PFSK-1 (cell line): ENCODE results near the gene NAPSA.

ENCODE experiments used
- FOXP2 ChIP-seq: optimal IDR thresholded peaks from 2 replicates; pipeline ENCODE3; 2011; ENCODE audit warnings: borderline replicate concordance, control low read depth, inconsistent platforms; ENCODE audit not compliant: insufficient read depth; ENCODE audit errors: extremely low read length, extremely low read depth
- POLR2AphosphoS5 ChIP-seq: IDR thresholded peaks from 2 replicates; pipeline ENCODE4 v1.6.1; 2012; ENCODE audit warnings: low read depth, mild to moderate bottlenecking, control low read depth, low read length, moderate library complexity
- SIN3A ChIP-seq: IDR thresholded peaks from 2 replicates; pipeline ENCODE4 v1.6.1; 2012; ENCODE audit warnings: mild to moderate bottlenecking, low read length, moderate library complexity, borderline replicate concordance; ENCODE audit not compliant: insufficient read depth
- TAF1 ChIP-seq: IDR thresholded peaks from 2 replicates; pipeline ENCODE4 v1.6.1; 2012; ENCODE audit warnings: low read length, control low read depth, borderline replicate concordance; ENCODE audit not compliant: insufficient read depth
- TF ChIP-seq, protein P1 (sequence below), 2 experiments: IDR thresholded peaks; 2 replicates each; pipeline versions ENCODE4 v1.6.1 to v1.8.0; 2011 to 2012; ENCODE audit warnings: low read depth in 2 of 2, low read length in 2 of 2, control low read depth in 1 of 2, inconsistent platforms in 1 of 2, mild to moderate bottlenecking in 1 of 2, moderate library complexity in 1 of 2; ENCODE audit not compliant: insufficient read depth in 1 of 2

DNA sequence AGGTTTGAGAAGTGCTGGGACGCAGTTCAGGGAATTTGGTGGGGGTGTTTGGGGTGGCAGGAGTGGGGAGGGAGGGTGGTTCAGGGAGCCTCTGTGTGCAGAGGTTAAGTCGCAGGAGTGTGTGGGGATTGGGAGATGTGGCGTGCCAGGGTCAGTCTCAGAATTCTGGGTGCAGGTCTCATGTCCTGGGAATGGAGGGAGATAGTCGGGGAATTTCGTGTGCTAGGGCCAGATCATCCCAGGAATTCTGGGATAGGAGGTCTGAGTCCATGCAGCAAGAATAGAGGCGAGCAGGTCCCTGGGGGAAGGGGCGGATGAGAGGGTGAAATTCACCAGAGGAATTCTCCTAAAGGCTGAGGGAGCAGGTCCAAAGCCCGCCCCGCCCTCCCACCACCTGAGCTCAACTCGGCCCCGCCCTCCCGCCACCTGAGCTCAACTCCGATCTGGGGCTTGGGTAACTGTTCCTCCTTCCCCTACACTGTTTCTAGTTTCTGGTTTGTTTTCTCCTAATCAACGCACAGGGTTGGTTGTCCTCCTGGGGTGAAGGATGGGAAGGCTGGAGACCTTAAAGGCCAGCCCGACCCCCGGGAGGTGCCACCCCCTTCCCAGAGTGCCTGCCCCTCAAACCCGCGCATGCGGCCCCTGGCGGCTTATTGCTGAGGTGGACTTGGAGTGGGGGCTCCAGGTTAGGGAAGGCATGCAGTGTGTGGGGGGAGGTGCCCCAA, 51.5 kb downstream of the NAPSA start:
- no peak for TF ChIP-seq POLR2AphosphoS5
- TF ChIP-seq, protein P1, sequence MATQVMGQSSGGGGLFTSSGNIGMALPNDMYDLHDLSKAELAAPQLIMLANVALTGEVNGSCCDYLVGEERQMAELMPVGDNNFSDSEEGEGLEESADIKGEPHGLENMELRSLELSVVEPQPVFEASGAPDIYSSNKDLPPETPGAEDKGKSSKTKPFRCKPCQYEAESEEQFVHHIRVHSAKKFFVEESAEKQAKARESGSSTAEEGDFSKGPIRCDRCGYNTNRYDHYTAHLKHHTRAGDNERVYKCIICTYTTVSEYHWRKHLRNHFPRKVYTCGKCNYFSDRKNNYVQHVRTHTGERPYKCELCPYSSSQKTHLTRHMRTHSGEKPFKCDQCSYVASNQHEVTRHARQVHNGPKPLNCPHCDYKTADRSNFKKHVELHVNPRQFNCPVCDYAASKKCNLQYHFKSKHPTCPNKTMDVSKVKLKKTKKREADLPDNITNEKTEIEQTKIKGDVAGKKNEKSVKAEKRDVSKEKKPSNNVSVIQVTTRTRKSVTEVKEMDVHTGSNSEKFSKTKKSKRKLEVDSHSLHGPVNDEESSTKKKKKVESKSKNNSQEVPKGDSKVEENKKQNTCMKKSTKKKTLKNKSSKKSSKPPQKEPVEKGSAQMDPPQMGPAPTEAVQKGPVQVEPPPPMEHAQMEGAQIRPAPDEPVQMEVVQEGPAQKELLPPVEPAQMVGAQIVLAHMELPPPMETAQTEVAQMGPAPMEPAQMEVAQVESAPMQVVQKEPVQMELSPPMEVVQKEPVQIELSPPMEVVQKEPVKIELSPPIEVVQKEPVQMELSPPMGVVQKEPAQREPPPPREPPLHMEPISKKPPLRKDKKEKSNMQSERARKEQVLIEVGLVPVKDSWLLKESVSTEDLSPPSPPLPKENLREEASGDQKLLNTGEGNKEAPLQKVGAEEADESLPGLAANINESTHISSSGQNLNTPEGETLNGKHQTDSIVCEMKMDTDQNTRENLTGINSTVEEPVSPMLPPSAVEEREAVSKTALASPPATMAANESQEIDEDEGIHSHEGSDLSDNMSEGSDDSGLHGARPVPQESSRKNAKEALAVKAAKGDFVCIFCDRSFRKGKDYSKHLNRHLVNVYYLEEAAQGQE (IDR thresholded peaks at IDR 0.05; ENCODE audit: insufficient read depth in 1 of 2, low read depth in 2 of 2, low read length in 2 of 2): no peak
- no peak for TF ChIP-seq SIN3A
- no peak for TF ChIP-seq TAF1
- no peak for TF ChIP-seq FOXP2
